ENCODE data around the gene SPPL2A.

The SPPL2A gene

DNA sequence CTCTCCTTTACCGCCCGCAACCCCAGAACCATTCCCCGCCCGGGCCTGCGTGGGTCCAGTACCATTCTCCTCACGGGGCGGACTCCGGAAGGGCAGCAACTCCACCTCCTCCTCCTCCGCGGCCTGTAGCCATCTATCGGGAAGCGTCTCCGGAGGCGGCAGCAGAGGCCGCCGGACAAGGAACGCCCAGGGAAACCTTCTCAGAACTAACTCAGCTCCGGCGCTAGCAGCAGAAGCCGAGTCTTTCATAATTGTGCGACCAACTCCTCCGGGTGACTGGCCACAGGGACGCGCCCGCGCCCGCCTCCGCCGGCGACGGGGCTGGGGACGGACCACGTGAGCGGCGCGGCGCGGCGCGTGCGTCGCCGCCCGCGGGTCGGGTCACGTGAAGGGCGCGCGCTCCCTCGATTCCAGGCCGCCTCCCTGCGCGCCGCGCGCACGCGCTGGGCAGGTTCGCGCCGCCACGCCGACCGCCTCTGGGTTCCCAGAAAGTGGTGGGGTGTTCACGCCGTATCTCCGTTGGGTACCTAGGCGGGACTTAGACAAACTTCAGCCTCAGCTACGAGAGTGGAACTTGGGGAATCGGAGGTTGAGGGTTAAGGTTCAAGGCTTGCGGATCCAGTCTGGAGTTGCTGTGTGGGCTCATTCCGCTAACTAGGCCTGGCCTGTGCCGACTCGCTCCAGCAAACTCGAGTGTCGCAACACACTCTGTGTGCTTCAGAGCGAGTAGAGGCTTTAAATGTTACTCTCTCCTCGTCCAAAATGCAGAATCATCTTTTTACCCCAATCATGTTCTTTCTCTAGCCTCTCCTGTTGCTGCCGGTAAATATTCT is 78.8 kb downstream of the SPPL2A start, which contains the start of gene TRPM7:
TRPM7 (minus strand) TSS at position 329 of the 833 bp plus-strand sequence; CDS start at position 65, 264 bp downstream.
- DNase-seq (ENCODE audit: low read depth in 2 of 2) = peak; percentile 80 to 85

DNA sequence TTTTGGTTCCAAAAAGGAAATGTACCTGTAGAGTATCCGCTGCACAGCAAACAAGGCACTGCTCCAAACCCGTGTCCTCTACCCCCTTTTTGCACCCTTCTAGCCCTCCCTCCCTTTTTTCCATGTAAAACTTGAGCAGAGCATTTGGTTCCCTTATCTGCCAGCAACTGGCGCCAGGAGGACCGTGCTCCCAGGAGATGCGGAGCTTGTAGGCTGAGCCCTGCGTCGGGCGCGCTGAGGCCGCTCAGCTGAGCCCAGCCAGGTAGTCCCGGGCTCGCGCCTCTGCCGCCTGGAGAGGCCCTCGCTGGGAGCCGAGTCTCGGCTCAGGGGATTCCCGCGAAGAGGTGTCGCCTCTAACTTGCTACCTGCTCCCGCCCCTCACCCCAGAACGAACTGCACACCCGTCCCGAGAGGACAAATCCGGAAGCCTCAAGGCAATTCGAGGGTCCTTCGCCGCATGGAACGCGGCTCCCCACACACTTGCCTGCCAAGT is 79.5 kb downstream of the SPPL2A start:
- peak; percentile 64 to 68 for DNase-seq (ENCODE audit: low read depth in 2 of 2)

DNA sequence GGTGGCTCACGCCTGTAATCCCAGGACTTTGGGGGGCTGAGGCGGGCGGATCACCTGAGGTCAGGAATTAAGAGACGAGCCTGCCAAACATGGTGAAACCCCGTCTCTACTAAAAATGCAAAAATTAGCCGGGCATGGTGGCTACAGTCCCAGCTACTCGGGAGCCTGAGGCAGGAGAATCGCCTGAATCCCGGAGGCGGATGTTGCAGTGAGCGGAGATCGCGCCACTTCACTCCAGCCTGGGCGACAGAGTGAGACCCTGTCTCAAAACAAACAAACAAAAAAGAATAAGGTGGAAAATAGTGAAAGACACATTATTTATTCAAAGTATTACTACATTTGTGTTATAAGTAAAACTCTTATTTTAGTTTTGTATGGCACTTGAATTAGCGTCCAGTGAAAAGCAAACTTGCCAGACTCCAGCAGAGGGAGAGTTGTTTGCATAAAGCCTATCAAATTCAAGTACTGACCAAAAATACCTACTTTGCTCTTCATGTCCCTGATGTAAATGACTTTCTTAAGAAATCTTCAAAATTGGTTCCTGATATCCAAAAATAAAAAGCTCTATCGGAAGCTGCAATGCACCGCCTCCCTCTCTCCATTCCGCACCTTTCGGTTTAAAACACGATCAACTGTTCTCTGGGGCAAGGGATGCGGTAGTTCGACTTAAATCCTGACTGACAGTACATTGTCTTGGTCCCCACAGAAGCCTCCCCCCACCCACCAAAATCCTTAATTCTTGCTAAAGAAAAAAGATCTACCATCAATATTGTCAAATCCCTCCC is 80.1 kb downstream of the SPPL2A start:
- no peak for DNase-seq (ENCODE audit: low read depth in 2 of 2)

DNA sequence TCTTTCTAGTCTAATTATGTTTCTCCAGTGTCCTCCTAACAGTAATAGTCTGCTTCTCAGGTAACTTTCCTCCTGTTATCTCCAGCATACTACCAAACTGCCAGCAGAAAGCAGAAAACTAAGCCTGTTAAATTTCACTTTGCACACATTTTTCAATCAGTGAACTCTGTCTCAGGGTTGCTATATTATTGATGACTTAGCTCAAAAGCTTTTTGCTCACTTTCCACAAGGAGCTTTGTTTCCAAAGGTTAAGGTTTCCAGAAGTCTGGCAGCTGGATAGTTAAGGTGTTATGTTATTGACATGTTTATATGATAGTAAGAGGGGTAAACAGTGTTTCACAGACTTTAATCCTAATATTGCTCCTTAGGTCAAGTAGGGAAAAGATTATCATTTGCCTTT is 84.0 kb downstream of the SPPL2A start:
- DNase-seq (ENCODE audit: low read depth in 2 of 2) = no peak

DNA sequence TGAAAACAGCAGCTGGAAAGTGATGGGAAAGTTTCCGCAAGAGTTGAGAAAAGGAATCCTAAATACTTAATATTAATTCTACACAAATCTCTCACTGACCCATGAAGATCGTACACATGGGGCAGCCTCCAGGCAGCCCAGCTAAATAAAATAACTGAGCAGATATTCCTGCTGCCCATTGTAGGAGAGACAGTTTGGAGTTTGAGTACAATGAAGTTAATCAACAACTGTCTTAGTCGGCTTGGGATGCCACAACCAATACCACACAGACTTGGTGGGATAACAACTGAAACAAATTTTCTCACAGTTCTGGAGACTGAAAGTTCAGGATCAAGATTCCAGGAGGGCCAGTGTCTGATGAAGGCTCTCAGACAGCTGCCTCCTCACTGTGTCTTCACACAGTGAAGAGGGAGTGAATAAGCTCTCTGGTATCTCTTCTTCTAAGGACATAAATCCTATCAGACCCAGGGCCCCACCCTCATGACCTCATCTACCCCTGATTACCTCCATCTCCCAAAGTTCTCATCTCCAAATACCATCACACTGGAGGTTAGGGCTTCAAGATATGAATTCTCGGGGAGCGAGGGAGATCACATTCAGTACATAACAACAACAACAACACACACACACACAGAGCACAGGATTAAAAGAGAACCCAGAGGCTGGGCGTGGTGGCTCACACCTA is 88.6 kb downstream of the SPPL2A start:
- no peak for DNase-seq (ENCODE audit: low read depth in 2 of 2)

DNA sequence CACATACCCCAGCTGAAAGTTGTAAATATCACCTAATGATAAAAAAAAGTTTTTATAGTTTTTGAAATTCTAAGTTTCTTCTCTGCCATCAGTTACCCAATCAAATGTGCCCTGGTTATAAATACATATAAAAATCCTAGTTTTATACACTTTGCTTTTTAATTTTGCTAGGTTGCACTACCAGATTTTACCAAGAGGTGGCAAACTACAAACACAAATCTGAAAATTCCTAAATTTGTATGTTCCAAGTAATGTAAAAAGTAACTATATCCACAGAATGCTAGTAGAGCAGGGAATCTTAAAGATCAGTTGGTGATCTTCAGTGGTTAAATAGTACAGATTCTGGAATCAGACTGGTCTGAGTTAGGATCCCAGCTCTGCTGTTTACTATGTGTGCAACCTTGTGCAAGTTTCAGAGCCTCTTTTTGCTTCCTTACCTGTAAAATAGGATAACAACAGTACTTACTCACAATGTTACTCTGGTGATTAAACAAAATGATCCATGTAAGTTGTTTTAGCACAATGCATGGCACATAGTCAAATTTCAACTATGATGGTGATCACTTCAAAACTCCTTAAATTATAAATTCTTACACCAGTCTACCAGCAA is 89.9 kb downstream of the SPPL2A start:
- no peak for DNase-seq (ENCODE audit: low read depth in 2 of 2)

DNA sequence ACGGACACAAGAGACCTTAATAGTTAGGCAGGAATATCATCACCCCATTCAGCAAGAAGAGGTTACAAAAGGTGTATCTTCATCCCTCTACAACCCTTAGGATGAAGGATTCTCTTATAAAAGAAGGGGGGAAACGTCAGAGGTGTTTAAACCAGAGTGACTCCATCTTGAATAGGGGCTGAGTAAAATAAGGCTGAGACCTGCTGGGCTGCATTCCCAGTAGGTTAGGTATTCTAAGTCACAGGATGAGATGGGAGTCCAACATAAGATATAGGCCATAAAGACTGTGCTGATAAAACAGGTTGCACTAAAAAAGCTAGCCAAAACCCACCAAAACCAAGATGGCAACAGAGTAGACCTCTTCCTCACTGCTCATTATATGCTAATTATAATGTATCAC is 95.4 kb downstream of the SPPL2A start:
- DNase-seq (ENCODE audit: low read depth in 2 of 2) = no peak

DNA sequence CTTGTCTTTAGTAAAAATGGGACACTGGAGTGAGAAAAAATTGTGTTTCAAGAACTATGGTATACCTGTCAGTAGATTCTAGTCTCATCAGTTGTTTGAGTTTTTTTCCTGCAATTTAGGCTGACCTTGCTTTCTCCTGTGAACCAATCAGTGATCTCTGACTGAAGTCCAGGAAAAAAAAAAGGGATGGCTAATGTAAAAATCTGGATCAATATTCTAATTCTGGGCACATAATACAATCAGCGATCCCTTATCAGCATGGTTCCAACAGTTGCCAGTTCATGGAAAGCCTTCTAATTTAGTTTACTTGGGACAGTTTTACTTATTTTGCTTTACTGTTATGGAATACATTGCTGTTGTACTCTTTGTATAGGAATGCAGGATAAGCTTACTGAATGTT is 95.9 kb downstream of the SPPL2A start:
- DNase-seq (ENCODE audit: low read depth in 2 of 2) = no peak

DNA sequence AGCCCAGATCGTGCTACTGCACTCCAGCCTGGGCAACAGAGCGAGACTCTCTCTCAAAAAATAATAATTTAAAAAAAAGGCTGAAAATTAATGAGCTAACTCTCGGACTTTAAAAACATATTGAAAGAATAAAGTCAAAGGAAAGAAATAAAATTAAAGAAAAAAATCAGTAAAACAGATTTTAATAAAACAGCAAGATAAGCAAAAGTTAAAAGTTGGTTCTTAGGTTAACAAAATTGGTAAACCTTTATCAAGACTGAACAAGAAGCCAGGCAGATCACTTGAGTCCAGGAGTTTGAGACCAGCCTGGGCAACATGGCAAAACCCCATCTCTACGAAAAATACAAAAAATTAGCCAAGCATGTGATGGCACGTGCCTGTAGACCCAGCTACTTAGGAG is 99.6 kb downstream of the SPPL2A start:
- DNase-seq (ENCODE audit: low read depth in 2 of 2) = no peak

DNA sequence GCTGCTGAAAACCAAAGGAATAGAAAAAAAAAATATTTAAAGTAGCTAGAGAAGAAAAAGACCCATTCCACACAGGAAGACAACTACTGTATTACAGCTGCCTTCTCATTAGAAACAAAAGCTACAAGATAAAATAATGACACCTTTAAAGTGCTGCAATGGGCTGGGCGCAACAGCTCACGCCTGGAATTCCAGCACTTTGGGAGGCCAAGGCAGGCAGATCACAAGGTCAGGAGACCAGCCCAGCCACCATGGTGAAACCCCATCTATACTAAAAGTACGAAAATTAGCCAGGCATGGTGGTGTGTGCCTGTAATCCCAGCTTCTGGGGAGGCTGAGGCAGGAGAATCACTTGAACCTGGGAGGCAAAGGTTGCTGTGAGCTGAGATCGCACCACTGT is 110.0 kb downstream of the SPPL2A start:
- no peak for DNase-seq (ENCODE audit: low read depth in 2 of 2)

DNA sequence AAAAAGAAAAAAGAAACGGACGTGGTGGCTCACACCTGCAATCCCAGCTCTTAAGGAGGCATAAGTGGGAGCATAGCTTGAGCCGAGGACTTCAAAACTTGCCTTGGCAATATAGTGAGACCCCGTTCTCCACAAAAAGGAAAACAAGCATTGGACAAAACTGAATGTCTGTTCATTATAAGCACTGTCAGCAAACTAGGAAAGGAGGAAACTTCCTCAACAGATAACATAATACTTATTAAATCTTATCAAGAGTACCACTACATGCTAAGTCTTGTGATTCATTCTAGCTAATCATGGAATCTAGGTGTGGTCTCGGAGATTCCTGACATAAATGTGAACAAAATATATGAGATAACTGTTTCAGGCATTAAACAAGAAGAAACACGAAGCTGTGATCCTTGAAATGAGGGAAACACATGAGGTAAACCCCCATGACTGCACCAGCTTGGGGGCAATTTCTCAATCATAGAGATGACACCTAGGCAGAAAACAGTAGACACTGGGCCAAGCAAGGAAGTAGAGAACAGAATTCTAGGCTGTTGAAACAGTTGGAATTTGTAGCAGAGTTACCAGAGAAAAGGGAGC is 112.3 kb downstream of the SPPL2A start:
- no peak for DNase-seq (ENCODE audit: low read depth in 2 of 2)

DNA sequence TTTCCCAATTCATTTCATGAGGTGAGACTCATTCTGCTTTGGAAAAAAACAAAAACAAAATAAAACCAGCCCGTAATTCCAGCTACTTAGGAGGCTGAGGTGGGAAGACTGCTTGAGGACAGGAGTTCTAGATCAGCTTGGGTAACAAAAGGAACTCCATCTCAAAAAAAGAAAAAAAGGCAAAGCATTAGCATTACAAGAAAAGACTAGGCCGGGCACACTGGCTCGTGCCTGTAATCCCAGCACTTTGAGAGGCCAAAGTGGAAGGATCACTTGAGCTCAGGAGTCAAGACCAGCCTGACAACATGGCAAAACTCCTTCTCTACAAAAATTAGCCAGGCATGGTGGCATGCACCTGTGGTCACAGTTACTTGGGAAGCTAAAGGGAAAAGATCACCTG is 112.8 kb downstream of the SPPL2A start:
- no peak for DNase-seq (ENCODE audit: low read depth in 2 of 2)
